H9 (cell line): Measurements from ENCODE around the gene PHKA1. TPM values are rescaled to one million over a fixed set of nuclear protein-coding genes. Genes with fewer than 3 reads are reported as not detected.

ENCODE experiments used
- DNase-seq: peaks from one replicate; pipeline ENCODE4 v3.0.0-alpha.2; 2017
- H2AFZ ChIP-seq: one replicate; pipeline ENCODE4 v1.6.1; 2013; ENCODE audit warnings: mild to moderate bottlenecking, low read length, control low read depth, moderate library complexity
- H2AK5ac ChIP-seq: 2 replicates; pipeline ENCODE4 v1.6.1; 2013; ENCODE audit warnings: low read length, control low read depth, mixed read lengths; ENCODE audit not compliant: insufficient read length
- H2BK120ac ChIP-seq: one replicate; pipeline ENCODE4 v1.6.1; 2013; ENCODE audit warnings: low read depth, mild to moderate bottlenecking, low read length, control low read depth, inconsistent platforms; ENCODE audit not compliant: poor library complexity, severe bottlenecking
- H2BK12ac ChIP-seq: 2 replicates; pipeline ENCODE4 v1.6.1; 2013; ENCODE audit warnings: low read length, control low read depth, mixed read lengths, low read depth; ENCODE audit not compliant: insufficient read length
- H2BK15ac ChIP-seq: 2 replicates; pipeline ENCODE4 v1.6.1; 2013; ENCODE audit warnings: low read depth, low read length, control low read depth
- H2BK20ac ChIP-seq: one replicate; pipeline ENCODE4 v1.6.1; 2013; ENCODE audit warnings: low read depth, mild to moderate bottlenecking, low read length, control low read depth, inconsistent platforms; ENCODE audit not compliant: poor library complexity, severe bottlenecking
- H2BK5ac ChIP-seq: 2 replicates; pipeline ENCODE4 v1.6.1; 2013; ENCODE audit warnings: low read length, control low read depth, mixed read lengths; ENCODE audit not compliant: insufficient read length
- H3K14ac ChIP-seq: 2 replicates; pipeline ENCODE4 v1.6.1; 2013; ENCODE audit warnings: low read length, control low read depth; ENCODE audit not compliant: insufficient read depth
- H3K18ac ChIP-seq: 2 replicates; pipeline ENCODE4 v1.6.1; 2013; ENCODE audit warnings: low read depth, mild to moderate bottlenecking, mixed read lengths, low read length, control low read depth; ENCODE audit not compliant: insufficient read length
- H3K23ac ChIP-seq: 2 replicates; pipeline ENCODE4 v1.6.1; 2013; ENCODE audit warnings: low read length, control low read depth, mixed read lengths, low read depth; ENCODE audit not compliant: insufficient read length
- H3K23me2 ChIP-seq: 2 replicates; pipeline ENCODE4 v1.6.1; 2013; ENCODE audit warnings: low read depth, mild to moderate bottlenecking, mixed read lengths, low read length, control low read depth; ENCODE audit not compliant: insufficient read length, poor library complexity, severe bottlenecking
- H3K27ac ChIP-seq: 2 replicates; pipeline ENCODE4 v1.5.1; 2013; ENCODE audit warnings: low read length, control low read depth, mixed read lengths, low read depth; ENCODE audit not compliant: insufficient read length
- H3K27me3 ChIP-seq: 2 replicates; pipeline ENCODE4 v1.6.1; 2013; ENCODE audit warnings: low read length, control low read depth, inconsistent platforms; ENCODE audit not compliant: insufficient read depth
- H3K4ac ChIP-seq: 2 replicates; pipeline ENCODE4 v1.6.1; 2013; ENCODE audit warnings: low read depth, mild to moderate bottlenecking, control low read depth, inconsistent platforms, low read length, moderate library complexity
- H3K4me1 ChIP-seq: 2 replicates; pipeline ENCODE4 v1.6.1; 2013; ENCODE audit warnings: low read length, control low read depth, inconsistent platforms; ENCODE audit not compliant: insufficient read depth
- H3K4me2 ChIP-seq: 2 replicates; pipeline ENCODE4 v1.6.1; 2013; ENCODE audit warnings: low read length, control low read depth, mixed read lengths; ENCODE audit not compliant: insufficient read length, insufficient read depth
- H3K56ac ChIP-seq: 2 replicates; pipeline ENCODE4 v1.6.1; 2013; ENCODE audit warnings: low read depth, mild to moderate bottlenecking, mixed read lengths, low read length, control low read depth; ENCODE audit not compliant: insufficient read length
- H3K79me1 ChIP-seq: 2 replicates; pipeline ENCODE4 v1.6.1; 2013; ENCODE audit warnings: low read depth, mild to moderate bottlenecking, moderate library complexity, low read length, control low read depth, inconsistent platforms; ENCODE audit not compliant: insufficient read depth, poor library complexity, severe bottlenecking
- H3K79me2 ChIP-seq: 2 replicates; pipeline ENCODE4 v1.6.1; 2013; ENCODE audit warnings: low read length, control low read depth, inconsistent platforms; ENCODE audit not compliant: insufficient read depth
- H3K9ac ChIP-seq: 2 replicates; pipeline ENCODE4 v1.6.1; 2013; ENCODE audit warnings: low read length, control low read depth, mixed read lengths; ENCODE audit not compliant: insufficient read length; ENCODE audit errors: extremely low read depth
- H3K9me3 ChIP-seq: one replicate; pipeline ENCODE4 v1.6.1; 2013; ENCODE audit warnings: low read depth, low read length, inconsistent platforms; ENCODE audit not compliant: control insufficient read depth
- H3T11ph ChIP-seq: one replicate; pipeline ENCODE4 v1.6.1; 2013; ENCODE audit warnings: mild to moderate bottlenecking, low read length, control low read depth, inconsistent platforms
- H4K20me1 ChIP-seq: one replicate; pipeline ENCODE4 v1.6.1; 2013; ENCODE audit not compliant: control insufficient read depth, insufficient read length, insufficient read depth
- H4K5ac ChIP-seq: 2 replicates; pipeline ENCODE4 v1.6.1; 2013; ENCODE audit warnings: low read depth, mild to moderate bottlenecking, mixed read lengths, low read length, control low read depth; ENCODE audit not compliant: insufficient read length
- H4K8ac ChIP-seq: replicated peaks from 2 replicates; pipeline ENCODE4 v1.6.1; 2013; ENCODE audit warnings: low read length, control low read depth, mixed read lengths, low read depth; ENCODE audit not compliant: insufficient read length
- H4K91ac ChIP-seq: 2 replicates; pipeline ENCODE4 v1.6.1; 2013; ENCODE audit warnings: low read depth, mild to moderate bottlenecking, moderate library complexity, mixed read lengths, low read length, control low read depth; ENCODE audit not compliant: insufficient read length
- H3K27ac Mint-ChIP-seq, 3 experiments: 2 replicates in 2 of 3; 3 replicates in 1 of 3; pipeline ENCODE4 v1.8.0; 2020 to 2021; ENCODE audit warnings: mixed read lengths in 3 of 3, mild to moderate bottlenecking in 1 of 3, moderate library complexity in 1 of 3
- H3K27me3 Mint-ChIP-seq: 2 replicates; pipeline ENCODE4 v1.8.0; 2021; ENCODE audit warnings: low read depth, mild to moderate bottlenecking, moderate library complexity, mixed read lengths
- H3K36me3 Mint-ChIP-seq, 3 experiments: 2 replicates in 2 of 3; 3 replicates in 1 of 3; pipeline ENCODE4 v1.8.0; 2020 to 2021; ENCODE audit warnings: low read depth in 3 of 3, mixed read lengths in 3 of 3; ENCODE audit not compliant: insufficient read depth in 1 of 3
- H3K4me1 Mint-ChIP-seq, 2 experiments: 2 replicates each; pipeline ENCODE4 v1.8.0; 2020; ENCODE audit warnings: mixed read lengths in 2 of 2
- H3K4me3 Mint-ChIP-seq, 2 experiments: 2 replicates in 1 of 2; 3 replicates in 1 of 2; pipeline ENCODE4 v1.8.0; 2020 to 2021; ENCODE audit warnings: mild to moderate bottlenecking in 2 of 2, mixed read lengths in 2 of 2, moderate library complexity in 1 of 2
- H3K9me3 Mint-ChIP-seq, 2 experiments: 2 replicates in 1 of 2; 3 replicates in 1 of 2; pipeline ENCODE4 v1.8.0; 2020; ENCODE audit warnings: mild to moderate bottlenecking in 2 of 2, mixed read lengths in 2 of 2, moderate library complexity in 1 of 2
- WGBS: extraction: QIAGEN DNeasy Blood & Tissue Kit; methylation state at CpG from one replicate; pipeline ENCODE4 v1.1.7; 2013; ENCODE audit warnings: missing lambda C conversion rate, low lambda C conversion rate, mixed read lengths; ENCODE audit not compliant: insufficient read length; ENCODE audit errors: extremely low coverage; 5-methylcytosine and 5-hydroxymethylcytosine counted together
- total RNA-seq: library from RNA; stranded (reverse); gene quantifications from 2 replicates; pipeline ENCODE4 v1.2.1, GENCODE V29; 2021
- TF ChIP-seq, protein P1 (sequence below): fragments of 200-600 bp; sonication (generic); conservative IDR thresholded peaks from 3 replicates; pipeline ENCODE4 v1.8.0; 2021; ENCODE audit warnings: antibody characterized with exemption, mild to moderate bottlenecking

Gene PHKA1
- total RNA-seq, 1 experiment from 2014 or later: 6.6 TPM

DNA sequence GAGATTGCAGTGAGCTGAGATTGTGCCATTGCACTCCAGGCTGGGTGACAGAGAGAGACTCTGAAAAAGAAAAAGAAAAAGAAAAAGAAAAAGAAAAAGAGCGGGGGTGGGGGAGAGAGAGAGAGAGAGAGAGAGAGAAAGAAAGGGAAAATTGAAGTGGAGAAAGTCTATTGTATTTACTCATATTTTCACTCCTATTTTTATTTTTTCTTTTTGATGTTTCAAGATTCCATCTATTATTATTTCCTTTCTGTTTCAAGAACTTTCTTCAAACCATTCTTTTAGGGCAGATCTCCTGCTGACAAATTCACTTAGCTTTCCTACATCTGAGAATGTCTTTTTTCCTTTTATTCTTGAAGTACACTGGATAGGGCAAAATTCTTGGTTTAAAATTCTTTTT lies 83.9 kb downstream of the PHKA1 start:
- no peaks in the 10 kb centered on the region for H4K20me1 ChIP-seq
- H3K79me2 ChIP-seq: no peaks in the 10 kb centered on the region
- H4K91ac ChIP-seq: no peak overlapping the region
- TF ChIP-seq, protein P1, sequence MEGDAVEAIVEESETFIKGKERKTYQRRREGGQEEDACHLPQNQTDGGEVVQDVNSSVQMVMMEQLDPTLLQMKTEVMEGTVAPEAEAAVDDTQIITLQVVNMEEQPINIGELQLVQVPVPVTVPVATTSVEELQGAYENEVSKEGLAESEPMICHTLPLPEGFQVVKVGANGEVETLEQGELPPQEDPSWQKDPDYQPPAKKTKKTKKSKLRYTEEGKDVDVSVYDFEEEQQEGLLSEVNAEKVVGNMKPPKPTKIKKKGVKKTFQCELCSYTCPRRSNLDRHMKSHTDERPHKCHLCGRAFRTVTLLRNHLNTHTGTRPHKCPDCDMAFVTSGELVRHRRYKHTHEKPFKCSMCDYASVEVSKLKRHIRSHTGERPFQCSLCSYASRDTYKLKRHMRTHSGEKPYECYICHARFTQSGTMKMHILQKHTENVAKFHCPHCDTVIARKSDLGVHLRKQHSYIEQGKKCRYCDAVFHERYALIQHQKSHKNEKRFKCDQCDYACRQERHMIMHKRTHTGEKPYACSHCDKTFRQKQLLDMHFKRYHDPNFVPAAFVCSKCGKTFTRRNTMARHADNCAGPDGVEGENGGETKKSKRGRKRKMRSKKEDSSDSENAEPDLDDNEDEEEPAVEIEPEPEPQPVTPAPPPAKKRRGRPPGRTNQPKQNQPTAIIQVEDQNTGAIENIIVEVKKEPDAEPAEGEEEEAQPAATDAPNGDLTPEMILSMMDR: no peak
- no peak overlapping the region for H3K4ac ChIP-seq
- no peak overlapping the region for H3K18ac ChIP-seq
- peaks cover 0 to 8% (median 2%) of the 10 kb centered on the region in 3 experiments; a peak in 6 of 7 replicates for H3K36me3 Mint-ChIP-seq
- no peak overlapping the region for H2BK20ac ChIP-seq
- no peaks in the 10 kb centered on the region for H3K27me3 ChIP-seq
- no peak overlapping the region for H3K27ac Mint-ChIP-seq
- H2AK5ac ChIP-seq: no peak overlapping the region
- peaks cover 52 to 65% of the 10 kb centered on the region in 2 experiments for H3K9me3 Mint-ChIP-seq
- no peak overlapping the region for H3K4me2 ChIP-seq
- no peak overlapping the region for H2BK15ac ChIP-seq
- DNase-seq: no peak
- no peaks in the 10 kb centered on the region for H3K4me1 Mint-ChIP-seq
- H3K14ac ChIP-seq: no peak overlapping the region
- no peak overlapping the region for H3K4me3 Mint-ChIP-seq
- no peak overlapping the region for H2BK5ac ChIP-seq
- H2BK120ac ChIP-seq: no peak overlapping the region
- H4K5ac ChIP-seq: no peak overlapping the region
- H3K27me3 Mint-ChIP-seq: no peaks in the 10 kb centered on the region
- no peak overlapping the region for H3K23ac ChIP-seq
- no peak overlapping the region for H2AFZ ChIP-seq
- peaks cover 8% of the 10 kb centered on the region for H3K9me3 ChIP-seq
- H4K8ac ChIP-seq: no peak overlapping the region
- H3K79me1 ChIP-seq: no peaks in the 10 kb centered on the region
- H3K23me2 ChIP-seq: no peaks in the 10 kb centered on the region
- H3T11ph ChIP-seq: no peak overlapping the region
- no CpG with 5 or more reads among the region's 1 CpG for WGBS
- no peak overlapping the region for H3K9ac ChIP-seq
- no peak overlapping the region for H3K27ac ChIP-seq
- H3K4me1 ChIP-seq: no peaks in the 10 kb centered on the region
- no peak overlapping the region for H2BK12ac ChIP-seq
- no peak overlapping the region for H3K56ac ChIP-seq
